SK-N-SH treated with all-trans-retinoic acid at 6 μM for 48 hours (cell line): Measurements from ENCODE around the gene MTREX.

ENCODE experiments used
- ARNTL ChIP-seq: fragments of 450-650 bp; formaldehyde crosslinking; IDR thresholded peaks from 2 replicates; pipeline ENCODE4 v1.5.0; 2020; ENCODE audit warnings: low read depth, mild to moderate bottlenecking, moderate library complexity, borderline replicate concordance
- BACH2 ChIP-seq: fragments of 250-450 bp; sonication (Bioruptor Pico); IDR thresholded peaks from 2 replicates; pipeline ENCODE4 v1.9.0; 2021; ENCODE audit warnings: mild to moderate bottlenecking, borderline replicate concordance
- CSDC2 ChIP-seq: fragments of 250-450 bp; sonication (Bioruptor Pico); IDR thresholded peaks from 2 replicates; pipeline ENCODE4 v1.5.0; 2020; ENCODE audit warnings: mild to moderate bottlenecking, moderate library complexity
- ESRRG ChIP-seq: fragments of 250-450 bp; sonication (Bioruptor Pico); IDR thresholded peaks from 2 replicates; pipeline ENCODE4 v1.6.1; 2021; ENCODE audit warnings: mild to moderate bottlenecking
- PPARA ChIP-seq: fragments of 250-450 bp; sonication (Bioruptor Pico); IDR thresholded peaks from 2 replicates; pipeline ENCODE4 v1.5.0; 2020; ENCODE audit warnings: mild to moderate bottlenecking, borderline replicate concordance
- RARB ChIP-seq: fragments of 250-450 bp; sonication (Bioruptor Pico); IDR thresholded peaks from 2 replicates; pipeline ENCODE4 v1.8.0; 2021; ENCODE audit warnings: mild to moderate bottlenecking, moderate library complexity
- ZFP3 ChIP-seq: fragments of 250-450 bp; sonication (Bioruptor Pico); IDR thresholded peaks from 2 replicates; pipeline ENCODE4 v1.5.0; 2020; ENCODE audit warnings: mild to moderate bottlenecking, moderate library complexity
- ZFP30 ChIP-seq: fragments of 450-650 bp; formaldehyde crosslinking; IDR thresholded peaks from 2 replicates; pipeline ENCODE4 v1.5.0; 2022; ENCODE audit warnings: mild to moderate bottlenecking, moderate library complexity
- ZNF565 ChIP-seq: fragments of 450-650 bp; formaldehyde crosslinking; conservative IDR thresholded peaks from 2 replicates; pipeline ENCODE4 v1.5.0; 2020; ENCODE audit warnings: low read depth, mild to moderate bottlenecking, moderate library complexity
- ZNF70 ChIP-seq: fragments of 450-650 bp; formaldehyde crosslinking; IDR thresholded peaks from 2 replicates; pipeline ENCODE4 v1.5.0; 2020; ENCODE audit warnings: mild to moderate bottlenecking, moderate library complexity
- TF ChIP-seq, protein P1 (sequence below): fragments of 250-450 bp; sonication (Bioruptor Pico); IDR thresholded peaks from 2 replicates; pipeline ENCODE4 v1.5.1; 2021; ENCODE audit warnings: mild to moderate bottlenecking, moderate library complexity
- TF ChIP-seq, protein P2 (sequence below): fragments of 250-450 bp; sonication (Bioruptor Pico); IDR thresholded peaks from 2 replicates; pipeline ENCODE4 v1.8.0; 2020; ENCODE audit warnings: mild to moderate bottlenecking, moderate library complexity, borderline replicate concordance
- TF ChIP-seq, protein P3 (sequence below): fragments of 250-450 bp; sonication (Bioruptor Pico); IDR thresholded peaks from 2 replicates; pipeline ENCODE4 v1.5.1; 2020; ENCODE audit warnings: low read depth, mild to moderate bottlenecking, moderate library complexity

DNA sequence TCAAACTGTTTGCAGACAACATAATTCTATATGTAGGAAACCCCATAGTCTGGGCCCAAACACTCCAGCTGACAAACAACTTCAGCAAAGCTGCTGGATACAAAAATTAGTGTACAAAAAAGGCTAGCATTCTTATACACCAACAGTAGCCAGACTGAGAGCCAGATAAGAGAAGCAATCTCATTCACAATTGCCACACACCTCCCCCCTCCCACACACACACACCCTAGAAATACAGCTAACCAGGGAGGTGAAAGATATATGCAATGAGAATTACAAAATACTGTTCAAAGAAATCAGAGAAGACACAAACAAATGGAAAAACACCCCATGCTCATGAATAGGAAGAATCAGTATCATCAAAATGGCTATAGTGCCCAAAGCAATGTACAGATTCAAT is 9.0 kb downstream of the MTREX start:
- TF ChIP-seq ZNF70 (CRISPR knock-in tag) (no peak), ZFP30 (CRISPR knock-in tag) (no peak), ESRRG (no peak), RARB (no peak), CSDC2 (CRISPR knock-in tag) (no peak), ARNTL (CRISPR knock-in tag) (no peak), BACH2 (no peak), ZFP3 (CRISPR knock-in tag) (no peak), ZNF565 (CRISPR knock-in tag) (no peak), PPARA (CRISPR knock-in tag) (no peak)
- TF ChIP-seq, protein P1, sequence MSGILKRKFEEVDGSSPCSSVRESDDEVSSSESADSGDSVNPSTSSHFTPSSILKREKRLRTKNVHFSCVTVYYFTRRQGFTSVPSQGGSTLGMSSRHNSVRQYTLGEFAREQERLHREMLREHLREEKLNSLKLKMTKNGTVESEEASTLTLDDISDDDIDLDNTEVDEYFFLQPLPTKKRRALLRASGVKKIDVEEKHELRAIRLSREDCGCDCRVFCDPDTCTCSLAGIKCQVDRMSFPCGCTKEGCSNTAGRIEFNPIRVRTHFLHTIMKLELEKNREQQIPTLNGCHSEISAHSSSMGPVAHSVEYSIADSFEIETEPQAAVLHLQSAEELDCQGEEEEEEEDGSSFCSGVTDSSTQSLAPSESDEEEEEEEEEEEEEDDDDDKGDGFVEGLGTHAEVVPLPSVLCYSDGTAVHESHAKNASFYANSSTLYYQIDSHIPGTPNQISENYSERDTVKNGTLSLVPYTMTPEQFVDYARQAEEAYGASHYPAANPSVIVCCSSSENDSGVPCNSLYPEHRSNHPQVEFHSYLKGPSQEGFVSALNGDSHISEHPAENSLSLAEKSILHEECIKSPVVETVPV (CRISPR knock-in tag) = no peak
- TF ChIP-seq, protein P2, sequence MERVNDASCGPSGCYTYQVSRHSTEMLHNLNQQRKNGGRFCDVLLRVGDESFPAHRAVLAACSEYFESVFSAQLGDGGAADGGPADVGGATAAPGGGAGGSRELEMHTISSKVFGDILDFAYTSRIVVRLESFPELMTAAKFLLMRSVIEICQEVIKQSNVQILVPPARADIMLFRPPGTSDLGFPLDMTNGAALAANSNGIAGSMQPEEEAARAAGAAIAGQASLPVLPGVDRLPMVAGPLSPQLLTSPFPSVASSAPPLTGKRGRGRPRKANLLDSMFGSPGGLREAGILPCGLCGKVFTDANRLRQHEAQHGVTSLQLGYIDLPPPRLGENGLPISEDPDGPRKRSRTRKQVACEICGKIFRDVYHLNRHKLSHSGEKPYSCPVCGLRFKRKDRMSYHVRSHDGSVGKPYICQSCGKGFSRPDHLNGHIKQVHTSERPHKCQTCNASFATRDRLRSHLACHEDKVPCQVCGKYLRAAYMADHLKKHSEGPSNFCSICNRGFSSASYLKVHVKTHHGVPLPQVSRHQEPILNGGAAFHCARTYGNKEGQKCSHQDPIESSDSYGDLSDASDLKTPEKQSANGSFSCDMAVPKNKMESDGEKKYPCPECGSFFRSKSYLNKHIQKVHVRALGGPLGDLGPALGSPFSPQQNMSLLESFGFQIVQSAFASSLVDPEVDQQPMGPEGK (CRISPR knock-in tag) = no peak
- TF ChIP-seq, protein P3, sequence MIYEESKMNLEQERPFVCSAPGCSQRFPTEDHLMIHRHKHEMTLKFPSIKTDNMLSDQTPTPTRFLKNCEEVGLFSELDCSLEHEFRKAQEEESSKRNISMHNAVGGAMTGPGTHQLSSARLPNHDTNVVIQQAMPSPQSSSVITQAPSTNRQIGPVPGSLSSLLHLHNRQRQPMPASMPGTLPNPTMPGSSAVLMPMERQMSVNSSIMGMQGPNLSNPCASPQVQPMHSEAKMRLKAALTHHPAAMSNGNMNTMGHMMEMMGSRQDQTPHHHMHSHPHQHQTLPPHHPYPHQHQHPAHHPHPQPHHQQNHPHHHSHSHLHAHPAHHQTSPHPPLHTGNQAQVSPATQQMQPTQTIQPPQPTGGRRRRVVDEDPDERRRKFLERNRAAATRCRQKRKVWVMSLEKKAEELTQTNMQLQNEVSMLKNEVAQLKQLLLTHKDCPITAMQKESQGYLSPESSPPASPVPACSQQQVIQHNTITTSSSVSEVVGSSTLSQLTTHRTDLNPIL (CRISPR knock-in tag) = no peak
